ENCODE data around the gene ABHD14A. TPM values are rescaled to one million over a fixed set of nuclear protein-coding genes. Genes with fewer than 3 reads are reported as not detected.

ABHD14A gene
- total RNA-seq, 4 donors from 2014 or later: 2.2 to 14.8 (median 5.0) TPM

DNA sequence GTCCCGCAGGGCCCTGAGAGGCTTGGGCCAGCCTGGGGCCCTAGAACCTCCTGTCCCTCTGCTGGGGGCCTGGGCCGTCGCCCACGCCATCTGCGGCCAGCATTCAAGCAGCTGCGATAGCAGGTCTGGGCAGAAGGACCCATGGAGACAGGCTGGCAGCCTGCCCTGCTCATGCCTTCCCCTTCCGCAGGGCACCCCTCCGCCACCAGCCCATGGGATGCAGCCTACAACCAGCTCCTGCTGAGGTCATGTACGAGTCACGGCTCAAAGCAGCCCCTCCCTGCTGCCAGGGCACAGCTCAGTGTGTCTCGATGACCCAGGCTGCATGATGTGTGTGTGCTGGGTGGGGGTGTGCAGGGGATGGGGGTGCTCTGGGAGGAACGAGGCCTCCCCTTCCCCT lies 53.7 kb downstream of the ABHD14A start:
- no peak for TF ChIP-seq POLR2A (IDR thresholded peaks at IDR 0.05)
- TF ChIP-seq, protein P1, sequence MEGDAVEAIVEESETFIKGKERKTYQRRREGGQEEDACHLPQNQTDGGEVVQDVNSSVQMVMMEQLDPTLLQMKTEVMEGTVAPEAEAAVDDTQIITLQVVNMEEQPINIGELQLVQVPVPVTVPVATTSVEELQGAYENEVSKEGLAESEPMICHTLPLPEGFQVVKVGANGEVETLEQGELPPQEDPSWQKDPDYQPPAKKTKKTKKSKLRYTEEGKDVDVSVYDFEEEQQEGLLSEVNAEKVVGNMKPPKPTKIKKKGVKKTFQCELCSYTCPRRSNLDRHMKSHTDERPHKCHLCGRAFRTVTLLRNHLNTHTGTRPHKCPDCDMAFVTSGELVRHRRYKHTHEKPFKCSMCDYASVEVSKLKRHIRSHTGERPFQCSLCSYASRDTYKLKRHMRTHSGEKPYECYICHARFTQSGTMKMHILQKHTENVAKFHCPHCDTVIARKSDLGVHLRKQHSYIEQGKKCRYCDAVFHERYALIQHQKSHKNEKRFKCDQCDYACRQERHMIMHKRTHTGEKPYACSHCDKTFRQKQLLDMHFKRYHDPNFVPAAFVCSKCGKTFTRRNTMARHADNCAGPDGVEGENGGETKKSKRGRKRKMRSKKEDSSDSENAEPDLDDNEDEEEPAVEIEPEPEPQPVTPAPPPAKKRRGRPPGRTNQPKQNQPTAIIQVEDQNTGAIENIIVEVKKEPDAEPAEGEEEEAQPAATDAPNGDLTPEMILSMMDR (IDR thresholded peaks at IDR 0.05): no peak

GRCh38 chr3:52029053-52029452 lies 54.2 kb downstream of the ABHD14A start:
- WGBS, 2 donors: 85 to 90% methylated on average over 7 to 9 of the region's 9 CpGs
- intact Hi-C loops (cut with DNase I; ENCODE audit: low total_unique reads): no loop called here
- DNase-seq (ENCODE audit: low spot score in 2 of 2): no peak
- TF ChIP-seq, protein P1 (IDR thresholded peaks at IDR 0.05): no peak
- H3K4me3 ChIP-seq (ENCODE audit: low read depth, poor library complexity, severe bottlenecking): no peak overlapping the region

More for the DNA sequence above, 53.7 kb downstream of the ABHD14A start:
- DNase-seq (ENCODE audit: low spot score in 2 of 2): no peak
- no peak overlapping the region for H3K4me3 ChIP-seq (ENCODE audit: low read depth, poor library complexity, severe bottlenecking)
- intact Hi-C loops (cut with DNase I; ENCODE audit: low total_unique reads): no loop called here
- 77 to 80% methylated on average over 11 of the region's 12 CpGs for WGBS, 2 donors

- H3K4me3 ChIP-seq (ENCODE audit: low read depth, poor library complexity, severe bottlenecking): no peak overlapping the region
- DNase-seq (ENCODE audit: low spot score in 2 of 2): no peak
- intact Hi-C loops (cut with DNase I; ENCODE audit: low total_unique reads): no loop called here
- no peak for TF ChIP-seq POLR2A (IDR thresholded peaks at IDR 0.05)
- TF ChIP-seq, protein P1 (IDR thresholded peaks at IDR 0.05): no peak
- 90 to 100% methylated on average over 5 to 10 of the region's 10 CpGs for WGBS, 2 donors
Observed at GRCh38 chr3:52029535-52029934, 54.7 kb downstream of the ABHD14A start.

Other genes with a start within 250 kb of the ABHD14A start
- not detected for gene IQCF6, start 195.8 kb upstream of the ABHD14A start, total RNA-seq
- not detected for gene IQCF2, start 113.4 kb upstream of the ABHD14A start, total RNA-seq
- not detected for gene IQCF5, start 99.5 kb upstream of the ABHD14A start, total RNA-seq
- not detected for gene IQCF1, start 71.7 kb upstream of the ABHD14A start, total RNA-seq
- gene RRP9, start 33.2 kb upstream of the ABHD14A start, total RNA-seq: 10 to 100 TPM; 10.0 to 16.9 (median 14.0) TPM
- gene PARP3, start 32.7 kb upstream of the ABHD14A start, total RNA-seq: 10 to 100 TPM in 2 of 4 donors, 1 to 10 TPM in 2; 6.0 to 16.2 (median 9.0) TPM
- not detected for gene GPR62, start 19.7 kb upstream of the ABHD14A start, total RNA-seq
- gene PCBP4, start 7.6 kb upstream of the ABHD14A start, total RNA-seq: 10 to 100 TPM; 25.5 to 46.7 (median 29.2) TPM
- gene ABHD14B, start 1.0 kb upstream of the ABHD14A start, total RNA-seq: 10 to 100 TPM; 35.0 to 69.4 (median 51.9) TPM
- 10 to 100 TPM; 16.2 to 44.2 (median 30.5) TPM for gene ACY1, start 8.5 kb downstream of the ABHD14A start, total RNA-seq
- 1,000 to 10,000 TPM; 1,729 to 2,645 (median 2,120) TPM for gene RPL29, start 20.8 kb downstream of the ABHD14A start, total RNA-seq
- 10 to 100 TPM; 54.6 to 96.3 (median 79.2) TPM for gene DUSP7, start 81.5 kb downstream of the ABHD14A start, total RNA-seq
- 1 to 10 TPM; 1.6 to 4.9 (median 1.9) TPM for gene POC1A, start 179.4 kb downstream of the ABHD14A start, total RNA-seq
- gene ALAS1, start 223.1 kb downstream of the ABHD14A start, total RNA-seq: 10 to 100 TPM; 17.5 to 43.1 (median 32.2) TPM

Data from lower leg skin (tissue), 4 donors.